Suppressor macrophage treated with lipopolysaccharide for 1 hour (primary cell): ENCODE data around the gene ARHGAP12.
A peak's percentile ranks its signal among the peaks of the same experiment; 100 is the strongest.

Source experiments
- DNase-seq, 3 donors: peaks; one replicate each; pipeline ENCODE4 v3.0.0-alpha.2; 2020 to 2022

ARHGAP12 gene

DNA sequence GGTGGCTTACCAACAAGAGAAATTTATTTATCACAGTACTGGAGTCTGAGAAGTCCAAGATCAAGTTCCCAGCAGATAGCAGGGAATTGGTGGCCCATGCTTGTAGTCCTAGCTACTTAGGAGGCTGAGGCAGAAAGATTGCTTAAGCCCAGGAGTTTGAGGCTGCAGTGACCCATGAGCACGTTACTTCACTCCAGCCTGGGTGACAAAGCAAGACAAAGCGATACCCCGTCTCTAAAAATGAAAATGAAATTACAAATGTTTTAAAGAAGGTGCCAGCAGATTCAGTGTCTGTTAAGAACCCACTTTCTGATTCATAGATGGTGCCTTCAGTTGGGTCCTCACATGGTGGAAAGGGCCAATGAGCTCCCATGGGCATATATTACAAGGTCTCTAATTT, 20.6 kb upstream of the ARHGAP12 start:
- DNase-seq: peak; percentile 75 to 87 (median 83)

GRCh38 chr10:31948021-31948420, 19.4 kb upstream of the ARHGAP12 start:
- DNase-seq: no peak

GRCh38 chr10:31947144-31947926, 18.7 kb upstream of the ARHGAP12 start:
- peak; percentile 39 to 67 (median 64) for DNase-seq

- no peak for DNase-seq
These were observed 16.8 kb upstream of the ARHGAP12 start for GRCh38 chr10:31945392-31945791.

DNA sequence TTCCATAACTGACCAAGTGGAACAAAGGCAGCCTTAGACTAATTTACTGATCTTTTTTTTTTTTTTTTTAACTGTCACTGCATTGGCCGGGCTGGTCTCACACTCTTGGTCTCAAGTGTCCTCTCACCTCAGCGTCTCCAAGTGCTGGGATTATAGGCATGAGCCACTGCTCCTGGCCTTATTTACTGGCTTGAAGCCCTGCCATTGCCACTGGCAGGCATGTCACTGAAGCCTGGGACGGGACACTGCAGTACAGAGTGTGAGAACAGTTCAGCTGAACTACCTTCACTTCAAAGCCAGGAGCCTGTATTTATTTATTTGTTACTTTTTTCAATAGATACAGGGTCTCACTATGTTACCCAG, 15.4 kb upstream of the ARHGAP12 start:
- DNase-seq: no peak

DNA sequence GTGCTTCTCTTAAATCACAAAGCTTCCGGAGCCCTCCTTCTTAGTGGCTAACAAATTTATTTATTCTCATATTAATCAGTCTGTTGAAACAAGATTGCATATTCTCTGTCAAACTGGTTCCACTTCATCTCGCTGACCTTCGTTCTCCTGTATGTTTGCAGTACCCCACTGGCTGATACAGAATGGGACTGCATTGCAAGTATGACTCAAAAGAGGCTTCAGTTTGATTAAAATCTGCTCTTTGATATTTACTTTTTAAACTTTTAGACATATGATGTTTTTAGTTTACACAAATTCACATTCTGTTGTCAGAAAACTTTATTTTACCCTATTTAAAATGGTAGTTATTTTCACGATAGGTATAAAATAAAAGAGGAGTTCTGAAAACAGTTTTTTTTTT, 14.3 kb upstream of the ARHGAP12 start:
- DNase-seq: no peak

- DNase-seq: no peak
These were observed 13.8 kb upstream of the ARHGAP12 start for GRCh38 chr10:31942435-31942834.

GRCh38 chr10:31940839-31941653, 12.4 kb upstream of the ARHGAP12 start:
- peak; percentile 32 to 46 (median 42) for DNase-seq

DNA sequence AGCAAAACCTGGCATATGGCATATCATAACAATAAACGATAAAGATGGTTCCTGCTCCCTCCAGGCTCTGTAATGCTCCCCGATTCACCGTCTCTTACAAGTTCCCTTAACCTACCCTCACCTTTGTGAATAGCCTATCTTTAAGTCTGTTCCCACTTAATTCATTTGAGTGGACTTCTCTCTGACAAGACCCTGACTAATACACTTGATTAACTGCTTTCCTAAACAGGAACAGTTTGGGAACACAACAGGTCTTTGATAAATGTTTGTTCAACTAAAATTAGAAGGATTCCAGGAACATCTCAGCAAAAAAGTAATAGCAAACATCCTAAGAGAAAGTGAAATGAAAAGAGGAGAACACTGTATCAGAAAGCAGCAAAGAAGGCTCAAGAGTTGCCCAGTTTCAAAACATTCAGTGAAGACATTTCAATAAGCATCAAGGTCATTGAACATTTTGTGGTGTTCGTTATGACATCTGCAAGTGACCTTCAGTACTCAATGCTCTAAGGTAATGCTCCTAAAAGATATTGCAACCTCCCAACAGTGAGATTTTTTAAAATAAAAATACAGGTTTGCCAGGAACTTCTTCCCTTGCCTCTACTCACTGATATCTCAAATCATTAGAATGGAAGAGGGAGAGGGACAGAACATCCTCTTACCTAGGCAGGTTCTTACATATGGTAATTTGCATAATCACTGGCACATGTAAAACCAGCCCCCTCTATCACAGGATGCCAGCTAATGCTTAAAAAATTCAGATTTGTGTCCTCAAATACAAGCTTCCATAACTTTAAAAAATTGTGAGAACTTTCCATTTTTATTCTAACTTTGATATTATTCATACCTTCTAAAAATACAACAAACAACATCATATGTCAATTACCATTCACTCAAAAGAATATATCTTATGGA, 11.4 kb upstream of the ARHGAP12 start:
- DNase-seq: no peak

- no peak for DNase-seq
These were observed 8.7 kb upstream of the ARHGAP12 start for GRCh38 chr10:31937371-31937770.

- DNase-seq: no peak
These were observed 8.3 kb upstream of the ARHGAP12 start for GRCh38 chr10:31936933-31937332.

- DNase-seq: no peak
These were observed 7.5 kb upstream of the ARHGAP12 start for GRCh38 chr10:31936086-31936485.

GRCh38 chr10:31935678-31936077, 7.0 kb upstream of the ARHGAP12 start:
- no peak for DNase-seq

DNA sequence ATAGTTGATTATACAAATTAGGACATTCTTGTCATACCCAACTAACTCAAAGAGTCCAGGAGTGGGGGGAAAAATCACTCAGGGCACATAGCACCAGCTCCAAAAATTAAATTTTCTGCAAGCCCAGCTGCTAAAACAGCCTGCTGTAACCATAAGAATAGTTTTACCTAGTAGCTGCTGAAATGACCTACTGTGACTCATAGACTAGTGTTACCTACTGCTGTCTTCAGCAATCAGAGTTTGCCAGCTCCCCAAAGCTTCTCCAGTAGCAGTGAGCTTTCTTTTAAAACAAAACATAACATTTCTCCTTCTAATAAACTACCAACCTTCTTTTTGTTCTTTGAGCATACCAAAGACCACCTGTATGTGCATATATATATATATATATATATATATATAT, 4.2 kb upstream of the ARHGAP12 start:
- no peak for DNase-seq

DNA sequence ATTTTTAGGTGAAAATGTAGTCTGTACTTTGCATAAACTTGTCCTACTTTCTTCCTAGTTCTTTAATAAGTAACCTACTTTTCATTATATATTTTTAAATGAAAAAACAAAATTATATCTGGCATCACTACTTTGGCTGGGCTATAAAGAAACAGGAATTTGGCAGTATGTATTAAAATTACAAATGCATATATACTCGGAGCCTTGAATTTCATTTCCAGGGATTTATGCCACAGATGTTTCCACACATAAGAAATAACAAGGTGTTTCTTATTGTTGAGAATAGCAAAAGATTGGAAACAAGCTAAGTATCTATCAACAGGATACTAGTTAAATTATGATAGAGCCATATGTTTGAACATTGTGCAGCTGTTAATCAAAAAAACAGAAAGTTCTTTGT, 2.2 kb upstream of the ARHGAP12 start:
- no peak for DNase-seq

- peak; percentile 37 to 47 (median 38) for DNase-seq
These were observed 1.6 kb upstream of the ARHGAP12 start for GRCh38 chr10:31930023-31930751.

DNA sequence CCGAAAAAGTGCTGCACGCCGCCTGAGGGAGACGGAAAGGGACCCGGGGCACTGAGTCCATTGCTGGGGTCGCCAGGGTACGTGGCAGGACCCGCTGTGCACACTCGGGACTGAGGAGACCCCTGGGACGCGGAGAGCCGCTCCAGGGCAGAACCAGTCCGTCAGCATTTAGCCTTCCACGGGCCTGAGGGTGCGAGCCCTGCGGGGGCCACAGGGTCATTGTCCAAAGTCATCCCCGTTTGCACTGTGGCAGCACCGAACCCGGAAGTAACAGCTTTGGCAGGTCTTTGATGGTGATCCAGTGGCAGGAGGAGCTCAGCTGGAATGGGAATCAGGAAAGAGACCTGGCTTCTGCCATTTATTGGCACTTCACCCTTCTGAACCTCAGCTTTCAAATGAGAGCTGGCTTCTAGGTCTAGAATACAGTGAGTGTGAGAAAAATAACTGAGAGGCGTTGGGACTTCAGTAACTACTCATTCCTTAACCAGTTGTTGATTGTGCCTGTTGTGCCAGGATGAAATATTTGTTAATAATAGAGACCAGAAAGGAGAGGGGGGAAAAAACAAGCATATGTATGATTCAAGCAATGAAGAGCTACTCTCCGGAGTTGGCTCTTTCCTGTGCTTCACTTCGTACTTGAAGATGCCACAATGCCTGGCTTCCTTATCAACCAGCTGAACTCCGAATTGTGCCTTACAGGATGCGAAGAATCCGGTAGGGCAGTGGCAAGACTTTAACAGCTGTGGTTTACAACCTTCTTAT, 811 bp upstream of the ARHGAP12 start:
- peak; percentile 44 to 55 (median 53) for DNase-seq

- peak; percentile 60 to 71 (median 65) for DNase-seq
These were observed 615 bp downstream of the ARHGAP12 start for GRCh38 chr10:31927884-31928548.

- DNase-seq: no peak
These were observed 1.1 kb downstream of the ARHGAP12 start for GRCh38 chr10:31927565-31927883.

DNA sequence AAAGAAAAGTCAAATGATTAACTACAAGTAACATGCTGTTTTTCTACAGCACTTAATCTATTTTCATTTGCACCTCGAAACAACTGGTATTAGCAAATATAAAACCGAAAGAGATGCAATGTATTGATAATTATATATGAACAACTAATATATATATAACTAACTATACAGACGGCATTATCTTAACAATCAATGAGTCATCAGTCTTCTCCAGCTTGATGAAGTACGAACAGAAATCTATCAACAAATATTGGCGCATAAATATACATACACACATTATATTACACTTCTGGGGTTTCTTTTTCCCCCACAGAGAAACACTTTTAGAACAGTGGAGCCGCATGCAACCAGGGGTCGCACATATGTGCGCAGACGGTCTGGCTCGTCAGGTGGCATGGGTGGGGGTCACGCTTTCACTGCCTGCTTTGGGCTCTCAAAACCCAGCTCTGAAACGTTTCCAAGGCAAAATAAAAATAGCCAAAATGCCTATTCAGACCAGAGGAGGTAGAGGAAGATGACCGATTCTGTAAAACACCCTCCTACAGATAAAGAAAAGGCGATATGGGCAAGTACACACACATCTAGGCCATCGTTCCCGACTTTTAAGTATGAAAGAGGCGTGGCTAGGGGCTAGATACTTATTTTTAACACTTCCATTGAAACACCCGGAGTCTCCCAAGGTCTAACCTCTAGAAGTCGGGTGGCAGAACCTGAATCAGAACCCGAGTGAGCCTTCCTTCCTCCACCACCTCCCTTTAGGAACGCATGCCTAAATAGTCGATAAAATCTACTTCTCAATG, 1.7 kb downstream of the ARHGAP12 start:
- peak in 1 of 3 donors; percentile 2 for DNase-seq
